HG03354 (cell line): ENCODE data around the gene TMEM11.

Experiments used
- ATAC-seq: cut with Tn5 transposase; IDR thresholded peaks from one replicate; pipeline ENCODE4 v1.9.1; 2021; ENCODE audit warnings: mild to moderate bottlenecking; ENCODE audit not compliant: unreplicated experiment, poor library complexity, severe bottlenecking

The TMEM11 gene

DNA sequence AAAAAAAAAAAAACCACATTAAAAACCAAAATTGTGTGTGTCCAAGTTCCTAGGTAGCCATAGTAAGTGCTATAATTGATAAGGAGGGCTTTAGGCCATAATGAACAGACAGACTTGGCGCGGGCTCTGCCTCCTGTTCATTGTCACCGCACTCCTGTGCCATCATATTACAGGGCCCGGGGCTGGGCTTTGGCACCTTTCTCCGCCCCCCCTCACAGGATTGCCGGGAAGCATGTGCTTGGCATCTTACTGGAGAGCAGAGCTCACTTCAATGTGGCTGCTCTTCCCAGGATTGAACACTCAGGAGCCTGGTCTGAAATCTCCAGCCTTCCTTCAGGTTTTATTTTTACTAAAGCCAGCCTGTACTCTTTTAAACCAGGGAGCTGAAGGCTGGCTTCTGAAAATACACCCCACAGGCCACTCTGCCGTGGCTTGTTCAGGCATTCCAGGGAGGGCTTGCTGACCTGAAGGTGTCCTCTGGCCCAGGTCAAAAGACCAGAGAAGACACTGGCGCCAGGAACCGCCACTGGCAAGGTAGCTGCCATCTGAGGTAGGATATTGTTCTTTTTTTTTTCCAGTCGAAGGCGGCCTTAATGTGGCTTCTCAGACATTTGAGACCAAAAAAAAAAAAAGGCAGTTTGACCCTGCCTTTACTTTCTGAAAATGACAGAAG is 47.9 kb downstream of the TMEM11 start:
- ATAC-seq, result no peak

DNA sequence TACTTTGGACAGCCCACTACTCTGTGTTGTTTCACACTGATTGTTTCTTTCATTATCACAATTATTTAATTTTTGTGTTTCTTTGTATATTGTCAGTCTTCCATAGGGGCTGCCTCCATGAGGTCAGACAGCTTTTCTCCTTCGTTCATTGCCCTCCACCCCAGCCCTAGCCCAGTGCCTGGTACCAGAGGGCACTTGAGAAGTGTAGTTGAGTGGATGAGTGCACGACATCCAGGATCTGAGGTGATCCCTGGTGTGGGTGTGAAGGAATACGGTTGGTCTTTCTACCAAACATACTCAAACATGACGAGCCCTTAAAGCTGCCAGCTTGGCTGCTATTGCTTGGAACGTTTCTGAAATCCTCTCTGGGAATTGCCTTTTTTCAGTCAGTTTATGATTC is 49.3 kb downstream of the TMEM11 start:
- ATAC-seq, result no peak

DNA sequence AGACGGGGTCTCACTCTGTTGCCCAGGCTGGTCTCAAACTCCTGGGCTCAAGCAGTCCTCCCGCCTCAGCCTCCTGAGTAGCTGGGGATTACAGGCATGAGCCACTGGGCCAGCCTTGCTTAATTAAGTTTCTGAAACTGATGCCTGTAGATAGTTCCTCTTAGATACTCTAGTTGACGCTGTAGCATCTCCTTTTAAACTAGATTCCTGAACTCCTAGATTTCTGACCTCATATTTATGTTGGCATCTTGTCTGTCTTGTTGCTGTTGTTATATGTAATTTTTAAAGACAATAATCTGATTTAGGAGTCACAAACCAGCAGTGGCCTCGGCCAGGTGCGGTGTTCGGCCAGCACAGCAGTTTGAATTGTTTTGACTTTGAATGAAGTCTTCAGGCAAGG is 49.7 kb downstream of the TMEM11 start:
- ATAC-seq, result no peak

DNA sequence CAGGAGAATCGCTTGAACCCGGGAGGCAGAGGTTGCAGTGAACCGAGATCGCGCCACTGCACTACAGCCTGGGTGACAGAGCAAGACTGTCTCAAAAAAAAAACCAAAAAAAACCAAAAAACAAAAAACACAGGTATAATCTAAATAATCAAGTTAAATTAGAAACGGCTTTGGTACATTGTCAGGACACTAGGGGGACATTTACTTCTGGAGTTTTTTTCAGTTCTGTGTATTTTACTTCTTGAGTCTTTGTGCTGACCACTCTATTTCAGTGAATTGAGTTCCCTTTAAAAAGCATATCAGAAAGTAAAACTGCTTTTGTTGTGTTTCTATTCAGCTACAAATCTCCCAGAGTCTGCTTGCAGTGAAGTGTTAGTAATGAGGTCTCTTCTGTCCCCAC is 50.9 kb downstream of the TMEM11 start:
- ATAC-seq, result no peak

DNA sequence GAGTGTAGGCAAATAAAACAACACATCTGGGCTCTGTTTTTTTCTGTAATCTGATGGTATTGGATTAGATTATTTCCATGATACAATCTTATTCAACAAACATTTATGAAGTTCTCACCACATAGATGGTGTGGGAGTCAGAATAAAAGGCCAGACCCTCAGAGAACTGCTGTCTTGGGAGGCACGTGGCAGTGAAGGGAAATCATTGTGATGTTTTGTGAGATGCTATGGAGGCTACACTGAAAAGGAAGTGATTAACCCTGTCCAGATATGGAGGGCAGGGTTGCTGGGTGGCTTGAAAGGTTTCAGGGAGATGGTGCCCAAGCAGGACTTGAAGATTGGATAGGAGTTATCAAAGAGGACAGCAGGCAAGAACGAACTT is 51.6 kb downstream of the TMEM11 start:
- ATAC-seq, result no peak

DNA sequence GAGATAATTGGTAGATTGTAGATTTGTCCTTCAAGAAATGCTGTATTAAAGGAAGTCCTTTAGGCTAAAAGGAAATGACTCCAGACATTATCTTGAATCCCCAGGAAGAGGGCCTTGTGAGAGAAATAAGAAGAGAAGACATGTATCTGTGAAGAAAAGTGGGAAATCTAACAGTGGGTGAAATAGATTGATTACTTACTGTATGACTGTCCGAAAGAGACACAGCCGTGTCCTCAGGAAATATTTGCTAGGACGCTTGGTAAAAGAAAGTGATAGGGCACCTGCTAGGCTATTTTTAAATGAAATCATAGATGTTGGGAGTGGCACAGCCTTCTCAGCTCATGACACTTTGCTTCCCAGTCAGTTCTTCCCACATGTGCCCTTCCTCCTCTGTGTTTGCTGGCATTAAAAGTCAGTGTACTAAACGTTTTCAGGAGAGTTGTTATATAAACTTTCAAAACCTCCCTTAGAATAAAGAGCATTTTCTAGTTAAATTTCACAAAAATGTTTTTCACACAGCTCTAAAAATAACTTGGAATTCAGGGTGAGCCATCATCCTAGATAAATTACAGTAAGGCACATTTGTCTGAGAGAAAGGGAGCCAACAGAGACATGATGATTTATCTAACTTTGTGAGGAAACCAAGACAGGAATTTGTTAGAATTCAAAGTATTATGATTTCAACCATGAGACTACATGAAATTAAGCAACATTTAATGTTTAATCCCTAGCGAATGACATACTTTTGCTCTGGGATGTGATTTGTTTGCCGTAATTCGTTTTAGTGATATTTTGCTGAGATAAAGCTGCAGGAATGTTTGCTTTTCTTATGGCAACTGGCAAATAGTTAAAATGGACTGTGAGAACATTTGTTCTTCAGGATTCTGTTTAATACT is 52.2 kb downstream of the TMEM11 start:
- no peak for ATAC-seq

DNA sequence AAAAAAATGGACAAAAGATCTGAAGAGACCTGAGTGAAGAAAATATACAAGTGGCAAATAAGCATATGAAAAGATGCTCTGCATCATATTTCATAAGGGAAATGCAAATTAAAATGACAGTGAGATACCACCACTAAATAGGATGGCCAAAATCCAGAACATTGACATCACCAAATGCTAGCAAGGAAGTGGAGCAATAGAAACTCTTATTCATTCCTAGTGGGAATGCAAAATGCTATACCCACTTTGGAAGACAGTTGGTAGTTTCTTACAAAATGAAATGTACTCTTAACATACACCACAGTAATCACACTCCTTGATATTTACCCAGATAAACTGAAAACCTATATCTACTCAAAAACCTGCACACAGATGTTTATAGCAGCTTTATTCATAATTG is 53.6 kb downstream of the TMEM11 start:
- ATAC-seq, result no peak

DNA sequence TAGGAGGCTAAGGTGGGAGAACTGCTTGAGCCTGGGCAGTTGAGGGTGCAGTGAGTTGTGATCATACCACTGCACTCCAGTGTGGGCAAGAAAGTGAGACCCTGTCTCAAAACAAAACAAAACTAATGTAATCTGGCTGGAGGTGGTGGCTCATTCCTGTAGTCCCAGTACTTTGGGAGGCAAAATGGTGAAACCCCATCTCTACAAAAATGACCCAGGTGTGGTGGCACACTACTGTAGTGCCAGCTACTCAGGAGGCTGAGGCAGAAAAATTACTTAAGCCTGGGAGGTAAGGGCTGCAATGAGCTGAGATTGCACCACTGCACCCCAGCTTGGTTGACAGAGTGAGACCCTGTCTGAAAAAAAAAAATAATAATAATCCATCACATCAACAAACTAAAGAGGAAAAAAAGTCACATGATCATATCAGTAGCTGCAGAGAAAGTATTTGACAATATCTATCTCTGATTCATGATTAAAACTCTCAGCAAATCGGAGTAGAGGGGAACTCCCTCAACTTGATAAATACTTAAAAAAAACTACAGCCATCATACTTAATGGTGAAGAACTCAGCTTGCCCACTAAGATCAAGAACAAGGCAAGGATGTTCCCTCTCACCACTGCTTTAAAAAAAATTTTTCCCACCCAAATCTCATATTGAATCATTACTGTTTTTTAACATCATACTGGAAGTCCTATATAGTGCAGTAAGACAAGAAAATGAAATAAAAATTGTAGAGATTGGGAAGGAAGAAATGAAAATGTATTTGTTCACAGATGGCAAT is 56.2 kb downstream of the TMEM11 start:
- no peak for ATAC-seq

DNA sequence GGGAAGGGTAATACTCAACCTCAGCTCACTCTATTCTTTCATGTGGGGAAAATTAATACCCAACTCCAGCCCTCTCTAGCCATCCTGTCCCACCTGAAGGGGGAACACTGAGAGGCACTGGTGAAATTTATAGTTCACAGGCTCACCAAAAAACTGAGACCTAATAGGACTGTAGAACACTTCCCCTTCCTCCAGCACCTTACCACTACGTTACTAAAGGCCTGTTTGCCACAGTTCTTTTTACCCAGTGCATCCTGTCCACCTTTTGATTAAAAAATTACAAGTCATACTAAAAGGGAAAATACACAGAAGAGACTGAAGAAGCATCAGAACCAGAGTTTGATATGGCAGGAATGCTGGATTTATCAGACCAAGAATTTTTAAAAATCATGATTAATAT is 61.2 kb downstream of the TMEM11 start:
- ATAC-seq, result no peak

DNA sequence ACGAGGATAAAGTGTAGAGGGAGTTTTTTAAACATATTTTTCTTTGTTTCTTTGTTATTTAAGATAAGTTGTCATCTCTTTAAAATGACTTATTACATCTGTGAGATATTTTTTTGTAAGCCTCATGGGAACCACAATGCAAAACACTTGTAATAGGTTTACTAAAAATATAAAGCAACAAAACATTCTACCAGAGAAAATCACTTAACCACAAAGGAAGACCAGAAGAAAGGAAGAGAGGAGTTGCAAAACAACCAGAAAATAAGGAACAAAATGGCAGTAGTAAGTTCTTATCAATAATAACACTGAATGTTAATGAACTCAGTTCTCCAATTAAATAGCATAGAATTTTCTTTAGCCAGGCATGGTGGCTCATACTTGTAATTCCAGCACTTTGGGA is 64.3 kb downstream of the TMEM11 start:
- no peak for ATAC-seq
